H1 (cell line): ENCODE measurements around the gene GSC. TPM values are rescaled to one million over a fixed set of nuclear protein-coding genes. Genes with fewer than 3 reads are reported as not detected.

Experiments used
- CTCF ChIA-PET: fragments of 300-600 bp; sonication (Branson Sonifier 250); formaldehyde crosslinking; loops from one replicate; lab custom pipeline; 2021; ENCODE audit not compliant: partially characterized antibody; lab: Charles Lee
- POLR2A ChIA-PET: fragments of 300-600 bp; sonication (Branson Sonifier 250); formaldehyde crosslinking; loops from one replicate; lab custom pipeline; 2021; ENCODE audit warnings: inconsistent platforms; ENCODE audit not compliant: partially characterized antibody; lab: Charles Lee
- DNase-seq, 2 experiments: peaks; one replicate each; pipeline versions ENCODE4 v3.0.0 to v3.0.0-alpha.2; 2010 to 2022; ENCODE audit warnings: low spot score in 2 of 2, low read depth in 1 of 2, mixed read lengths in 1 of 2
- FAIRE-seq: peaks from 2 replicates; lab custom pipeline; 2011; peaks lifted over from hg19 to GRCh38; lab: Jason Lieb, UNC
- H2AFZ ChIP-seq: 2 replicates; pipeline ENCODE4 v1.8.1; 2012; ENCODE audit warnings: low read length, inconsistent platforms
- H2AK5ac ChIP-seq: 2 replicates; pipeline ENCODE4 v1.6.1; 2013; ENCODE audit warnings: low read depth, low read length
- H2BK120ac ChIP-seq: replicated peaks from 2 replicates; pipeline ENCODE3; 2013; ENCODE audit warnings: low read depth, low read length, inconsistent platforms
- H2BK12ac ChIP-seq: 2 replicates; pipeline ENCODE4 v1.6.1; 2013; ENCODE audit warnings: low read depth, low read length
- H2BK15ac ChIP-seq: 2 replicates; pipeline ENCODE4 v1.6.1; 2013; ENCODE audit warnings: low read length
- H2BK20ac ChIP-seq: 2 replicates; pipeline ENCODE4 v1.6.1; 2013; ENCODE audit warnings: low read length
- H2BK5ac ChIP-seq: 2 replicates; pipeline ENCODE4 v1.6.1; 2013; ENCODE audit warnings: low read depth, low read length
- H3K14ac ChIP-seq: 2 replicates; pipeline ENCODE4 v1.6.1; 2013; ENCODE audit warnings: inconsistent platforms; ENCODE audit not compliant: insufficient read length
- H3K18ac ChIP-seq: 2 replicates; pipeline ENCODE4 v1.6.1; 2013; ENCODE audit warnings: low read length; ENCODE audit errors: extremely low read depth
- H3K23ac ChIP-seq: 2 replicates; pipeline ENCODE4 v1.6.1; 2013; ENCODE audit warnings: inconsistent platforms; ENCODE audit not compliant: insufficient read length
- H3K23me2 ChIP-seq: 2 replicates; pipeline ENCODE4 v1.6.1; 2013; ENCODE audit warnings: low read depth, low read length
- H3K27ac ChIP-seq: 2 replicates; pipeline ENCODE4 v1.6.1; 2011; ENCODE audit warnings: low read depth, low read length, inconsistent platforms
- H3K27me3 ChIP-seq, 4 experiments: replicated peaks in 1 of 4; 1 replicate in 1 of 4; 2 replicates in 3 of 4; pipeline versions ENCODE4 v1.6.1 to v1.8.1; 2011 to 2013; ENCODE audit warnings: low read length in 3 of 4, mild to moderate bottlenecking in 3 of 4, inconsistent platforms in 2 of 4, mixed read lengths in 2 of 4, moderate library complexity in 1 of 4; ENCODE audit not compliant: control insufficient read depth in 3 of 4, insufficient read depth in 3 of 4; ENCODE audit errors: extremely low read depth in 1 of 4
- H3K36me3 ChIP-seq, 4 experiments: 2 replicates each; pipeline versions ENCODE4 v1.6.1 to v1.8.1; 2011 to 2013; ENCODE audit warnings: mild to moderate bottlenecking in 4 of 4, low read length in 3 of 4, moderate library complexity in 2 of 4, control low read depth in 1 of 4, inconsistent platforms in 1 of 4; ENCODE audit not compliant: insufficient read depth in 4 of 4, control insufficient read depth in 2 of 4
- H3K4ac ChIP-seq: replicated peaks from 2 replicates; pipeline ENCODE3; 2013; ENCODE audit warnings: low read length, low read depth, mixed read lengths, inconsistent platforms; ENCODE audit not compliant: insufficient read length
- H3K4me1 ChIP-seq, 4 experiments: replicated peaks in 1 of 4; 1 replicate in 1 of 4; 2 replicates in 3 of 4; pipeline versions ENCODE4 v1.6.1 to v1.8.1; 2011 to 2013; ENCODE audit warnings: low read length in 3 of 4, inconsistent platforms in 2 of 4, mixed read lengths in 1 of 4; ENCODE audit not compliant: insufficient read depth in 4 of 4, control insufficient read depth in 3 of 4
- H3K4me2 ChIP-seq, 2 experiments: 2 replicates each; pipeline versions ENCODE4 v1.6.1 to v1.8.1; 2011 to 2013; ENCODE audit warnings: low read depth in 2 of 2, low read length in 2 of 2, control low read depth in 1 of 2, inconsistent platforms in 1 of 2, mild to moderate bottlenecking in 1 of 2; ENCODE audit not compliant: insufficient read depth in 1 of 2
- H3K4me3 ChIP-seq, 4 experiments: fragments of 200-600, 300-600 bp in 1 of 4; sonication (generic), shearing (Covaris generic), sonication (Bioruptor Twin) in 1 of 4; 2 replicates each; pipeline versions ENCODE4 v1.5.1 to v1.8.1; 2011 to 2016; ENCODE audit warnings: low read length in 4 of 4, low read depth in 3 of 4, control low read depth in 2 of 4, inconsistent platforms in 2 of 4, mild to moderate bottlenecking in 2 of 4, mixed read lengths in 1 of 4, moderate library complexity in 1 of 4; ENCODE audit not compliant: insufficient read depth in 2 of 4; ENCODE audit errors: extremely low read depth in 1 of 4
- H3K56ac ChIP-seq: replicated peaks from 2 replicates; pipeline ENCODE3; 2013; ENCODE audit warnings: low read depth, mild to moderate bottlenecking, mixed read lengths, low read length, inconsistent platforms; ENCODE audit not compliant: insufficient read length
- H3K79me1 ChIP-seq: 2 replicates; pipeline ENCODE4 v1.6.1; 2013; ENCODE audit warnings: low read depth, low read length, control low read depth
- H3K79me2 ChIP-seq, 2 experiments: 2 replicates each; pipeline versions ENCODE4 v1.6.1 to v1.8.1; 2012 to 2013; ENCODE audit warnings: low read length in 2 of 2, mild to moderate bottlenecking in 2 of 2, inconsistent platforms in 1 of 2; ENCODE audit not compliant: insufficient read depth in 2 of 2, control insufficient read depth in 1 of 2
- H3K9ac ChIP-seq, 4 experiments: replicated peaks in 1 of 4; 1 replicate in 1 of 4; 2 replicates in 3 of 4; pipeline versions ENCODE4 v1.6.1 to v1.8.1; 2011 to 2013; ENCODE audit warnings: low read depth in 3 of 4, low read length in 3 of 4, control low read depth in 2 of 4, mild to moderate bottlenecking in 2 of 4, moderate library complexity in 2 of 4, inconsistent platforms in 1 of 4; ENCODE audit errors: extremely low read depth in 1 of 4
- H3K9me3 ChIP-seq, 2 experiments: 2 replicates each; pipeline versions ENCODE4 v1.6.1 to v1.8.1; 2012 to 2013; ENCODE audit warnings: mild to moderate bottlenecking in 2 of 2, moderate library complexity in 2 of 2, control low read depth in 1 of 2, inconsistent platforms in 1 of 2, low read depth in 1 of 2, low read length in 1 of 2, mixed read lengths in 1 of 2; ENCODE audit not compliant: insufficient read depth in 2 of 2
- H4K20me1 ChIP-seq, 2 experiments: replicated peaks in 1 of 2; 2 replicates each; pipeline versions ENCODE3 to v1.8.1; 2011 to 2013; ENCODE audit warnings: inconsistent platforms in 2 of 2, low read length in 2 of 2, mild to moderate bottlenecking in 1 of 2; ENCODE audit not compliant: insufficient read depth in 2 of 2, control insufficient read depth in 1 of 2
- H4K5ac ChIP-seq: 2 replicates; pipeline ENCODE4 v1.6.1; 2013; ENCODE audit warnings: low read length, low read depth, mixed read lengths, inconsistent platforms; ENCODE audit not compliant: insufficient read length
- H4K8ac ChIP-seq: 2 replicates; pipeline ENCODE4 v1.8.0; 2013; ENCODE audit warnings: mild to moderate bottlenecking, moderate library complexity, low read length, inconsistent platforms; ENCODE audit not compliant: insufficient read depth; ENCODE audit errors: extremely low read depth
- H4K91ac ChIP-seq: replicated peaks from 2 replicates; pipeline ENCODE3; 2013; ENCODE audit warnings: low read length, mixed read lengths, inconsistent platforms; ENCODE audit not compliant: insufficient read length
- ATF3 ChIP-seq: IDR thresholded peaks from 2 replicates; pipeline ENCODE4 v1.6.1; 2011; ENCODE audit warnings: low read depth, mild to moderate bottlenecking, low read length; ENCODE audit not compliant: insufficient read depth
- CHD1 ChIP-seq: IDR thresholded peaks from 2 replicates; pipeline ENCODE4 v1.6.1; 2012; ENCODE audit warnings: low read depth, low read length, improper control_type of control experiment
- JUN ChIP-seq: IDR thresholded peaks from 2 replicates; pipeline ENCODE4 v1.6.1; 2011; ENCODE audit warnings: low read depth, mild to moderate bottlenecking, improper control_type of control experiment, low read length
- KDM5A ChIP-seq: fragments of 200-600 bp; IDR thresholded peaks from 2 replicates; pipeline ENCODE4 v1.7.1; 2012; ENCODE audit warnings: mild to moderate bottlenecking, low read length, inconsistent platforms, mixed read lengths
- RNF2 ChIP-seq: fragments of 200-900, 300-1000 bp; sonication (generic); IDR thresholded peaks from 2 replicates; pipeline ENCODE4 v1.7.1; 2016; ENCODE audit warnings: borderline replicate concordance, low read depth, mild to moderate bottlenecking, antibody characterized with exemption, low read length; ENCODE audit not compliant: poor library complexity, severe bottlenecking; ENCODE audit errors: missing control alignments
- USF2 ChIP-seq: IDR thresholded peaks from 2 replicates; pipeline ENCODE4 v1.6.1; 2011; ENCODE audit warnings: low read length, improper control_type of control experiment
- WGBS, 2 experiments: shearing (Covaris generic) in 1 of 2; methylation state at CpG; one replicate each; pipeline versions ENCODE4 v1.1.6 to v1.1.7; 2013 to 2015; ENCODE audit warnings: low lambda C conversion rate in 2 of 2, mixed read lengths in 2 of 2, inconsistent platforms in 1 of 2, low coverage in 1 of 2, missing lambda C conversion rate in 1 of 2; ENCODE audit not compliant: insufficient replicate concordance in 2 of 2, insufficient coverage in 1 of 2, insufficient read length in 1 of 2; ENCODE audit errors: extremely low coverage in 1 of 2, missing lambda C conversion rate in 1 of 2; 5-methylcytosine and 5-hydroxymethylcytosine counted together
- polyA plus RNA-seq, 7 experiments: library from polyadenylated mRNA; depleted of rRNA in 3 of 7; stranded (reverse) in 5 of 7; unstranded in 2 of 7; fragments of >200 nt in 5 of 7; fragments of 200-250 nt in 2 of 7; gene quantifications; 1 replicate in 5 of 7; 2 replicates in 1 of 7; 4 replicates in 1 of 7; pipeline versions ENCODE4 v1.2.1 to v1.2.3, GENCODE V29; 2011 to 2013; ENCODE audit warnings: missing spikeins in 2 of 7, mixed read lengths in 2 of 7
- total RNA-seq: library from RNA; stranded (reverse); fragmentation: NEBNext Ultra II Directional; extraction: Animal tissue kit (Norgen Biotek cat#: 25700); gene quantifications from 2 replicates; pipeline ENCODE4 v1.2.1, GENCODE V29; 2021

GSC gene
- total and polyA plus RNA-seq, 2 of the 8 experiments (the other 6 are each of a cell fraction or from before 2014, with no cell fraction given) = 0.17 to 0.54 TPM

DNA sequence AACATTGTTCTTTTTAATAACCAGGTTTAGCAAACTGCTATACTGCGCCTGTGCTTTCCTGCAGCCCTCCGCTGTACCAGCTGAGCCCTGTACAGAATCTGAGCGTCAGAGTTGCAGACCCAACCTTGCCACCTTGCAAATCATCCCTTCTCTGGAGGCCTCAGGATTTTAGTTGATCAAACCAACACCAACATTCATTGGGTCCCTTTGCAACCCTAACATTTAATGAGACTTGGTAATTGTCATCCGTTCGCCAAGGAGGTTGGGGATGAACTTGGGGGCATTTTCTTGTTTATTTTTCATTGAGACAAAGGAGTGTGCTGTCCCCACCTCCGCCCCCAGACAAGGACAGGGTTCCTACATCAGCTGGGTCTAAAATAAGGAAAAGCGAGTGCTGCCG lies 2.6 kb upstream of the GSC start:
- WGBS, 2 experiments = 3% methylated on average over 8 of the region's 8 CpGs; no CpG with 5 or more reads in 1 of the 2 experiments
- H4K8ac ChIP-seq = peak overlapping the region; percentile 25; the same call in 1 of the 2 replicates
- H2BK15ac ChIP-seq = peak overlapping the region; percentile 53; the same call in 1 of the 2 replicates
- no peak overlapping the region for H3K14ac ChIP-seq
- H3K4me1 ChIP-seq = peaks cover 16 to 43% (median 28%) of the 10 kb centered on the region in 4 experiments
- FAIRE-seq = no peak
- H3K27ac ChIP-seq = no peak overlapping the region
- H3K36me3 ChIP-seq = no peaks in the 10 kb centered on the region
- no peak overlapping the region for H4K91ac ChIP-seq
- H3K23ac ChIP-seq = no peak overlapping the region
- ChIA-PET POLR2A (interaction anchor here (1.1 to 1.5 kb wide), 3 partner anchors 8 to 12 kb away, joined by 3 to 4 read pairs (median 4); no protein-coding TSS in a partner anchor), CTCF (interaction anchor here (0.6 to 0.8 kb wide), 2 partner anchors 20 to 546 kb away, joined by 3 read pairs; no protein-coding TSS in a partner anchor)
- H3K9me3 ChIP-seq = no peaks in the 10 kb centered on the region
- H3K56ac ChIP-seq = no peak overlapping the region
- no peak overlapping the region for H2BK20ac ChIP-seq
- H3K79me2 ChIP-seq = no peaks in the 10 kb centered on the region
- peaks cover 14 to 16% of the 10 kb centered on the region in 2 experiments for H4K20me1 ChIP-seq
- H3K27me3 ChIP-seq = peaks cover 74 to 97% (median 90%) of the 10 kb centered on the region in 4 experiments
- H3K23me2 ChIP-seq = peaks cover 7% of the 10 kb centered on the region; the same call in 1 of the 2 replicates
- H3K9ac ChIP-seq = no peak overlapping the region
- peak overlapping the region in 1 of 4 experiments; percentile 61; a peak in 4 of 8 replicates for H3K4me3 ChIP-seq
- no peak overlapping the region for H2BK5ac ChIP-seq
- H3K4me2 ChIP-seq = peak overlapping the region; percentile 59 to 73
- no peak overlapping the region for H4K5ac ChIP-seq
- H3K79me1 ChIP-seq = no peaks in the 10 kb centered on the region
- H2BK12ac ChIP-seq = peak overlapping the region; percentile 11; the same call in 1 of the 2 replicates
- no peak overlapping the region for H2BK120ac ChIP-seq
- no peak for DNase-seq
- H3K18ac ChIP-seq = no peak overlapping the region; the same call in 1 of the 2 replicates
- no peak overlapping the region for H2AFZ ChIP-seq
- H3K4ac ChIP-seq = no peak overlapping the region
- no peak overlapping the region; the same call in 1 of the 2 replicates for H2AK5ac ChIP-seq
- no peak for TF ChIP-seq ATF3
- TF ChIP-seq JUN = no peak
- TF ChIP-seq CHD1 = no peak
- peak; percentile 44 for TF ChIP-seq RNF2
- TF ChIP-seq USF2 = no peak
- no peak for TF ChIP-seq KDM5A
